ENCODE results near the gene LAMA2. TPM values are rescaled to one million over a fixed set of nuclear protein-coding genes. Genes with fewer than 3 reads are reported as not detected.

The LAMA2 gene
- total and polyA plus RNA-seq, 7 donors, result 0.46 to 131 (median 59.6) TPM

- Histone ChIP-seq H3K4me1 (no peaks in the 10 kb centered on the region), H3K4me3 (no peak overlapping the region), H3K36me3 (no peaks in the 10 kb centered on the region), H3K9me3 (no peaks in the 10 kb centered on the region), H3K27me3 (no peaks in the 10 kb centered on the region), H3K27ac (no peak overlapping the region)
- intact Hi-C loops (cut with DNase I), result no loop called here
- WGBS, 2 donors, result 89 to 94% methylated on average over 2 of the region's 2 CpGs
- no peak for DNase-seq
- TF ChIP-seq EP300 (IDR thresholded peaks at IDR 0.05) (no peak), POLR2AphosphoS5 (IDR thresholded peaks at IDR 0.05) (no peak), POLR2A (IDR thresholded peaks at IDR 0.05) (no peak)
- TF ChIP-seq, protein P1, sequence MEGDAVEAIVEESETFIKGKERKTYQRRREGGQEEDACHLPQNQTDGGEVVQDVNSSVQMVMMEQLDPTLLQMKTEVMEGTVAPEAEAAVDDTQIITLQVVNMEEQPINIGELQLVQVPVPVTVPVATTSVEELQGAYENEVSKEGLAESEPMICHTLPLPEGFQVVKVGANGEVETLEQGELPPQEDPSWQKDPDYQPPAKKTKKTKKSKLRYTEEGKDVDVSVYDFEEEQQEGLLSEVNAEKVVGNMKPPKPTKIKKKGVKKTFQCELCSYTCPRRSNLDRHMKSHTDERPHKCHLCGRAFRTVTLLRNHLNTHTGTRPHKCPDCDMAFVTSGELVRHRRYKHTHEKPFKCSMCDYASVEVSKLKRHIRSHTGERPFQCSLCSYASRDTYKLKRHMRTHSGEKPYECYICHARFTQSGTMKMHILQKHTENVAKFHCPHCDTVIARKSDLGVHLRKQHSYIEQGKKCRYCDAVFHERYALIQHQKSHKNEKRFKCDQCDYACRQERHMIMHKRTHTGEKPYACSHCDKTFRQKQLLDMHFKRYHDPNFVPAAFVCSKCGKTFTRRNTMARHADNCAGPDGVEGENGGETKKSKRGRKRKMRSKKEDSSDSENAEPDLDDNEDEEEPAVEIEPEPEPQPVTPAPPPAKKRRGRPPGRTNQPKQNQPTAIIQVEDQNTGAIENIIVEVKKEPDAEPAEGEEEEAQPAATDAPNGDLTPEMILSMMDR (IDR thresholded peaks at IDR 0.05), result no peak
Observed at GRCh38 chr6:129269076-129269475, 386.1 kb downstream of the LAMA2 start.

DNA sequence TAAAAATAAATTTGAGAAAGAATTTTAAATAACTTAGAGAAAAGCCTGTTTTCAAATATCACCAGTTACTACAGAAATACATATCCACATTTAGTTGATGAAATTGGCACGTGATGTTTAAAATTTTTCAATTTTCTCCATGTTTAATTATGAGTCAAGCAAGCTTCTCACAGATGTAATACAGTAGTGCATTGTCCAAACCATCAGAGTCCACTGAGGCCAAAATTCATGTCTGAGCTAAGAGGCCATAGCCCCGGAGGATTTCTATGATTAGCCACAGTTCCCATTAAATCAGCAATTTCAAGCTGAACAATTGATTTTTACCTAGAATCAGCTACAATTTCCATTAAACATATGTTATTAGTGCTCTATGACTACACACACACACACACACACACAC, 387.0 kb downstream of the LAMA2 start:
- Histone ChIP-seq H3K36me3 (no peaks in the 10 kb centered on the region), H3K4me1 (no peaks in the 10 kb centered on the region), H3K9me3 (no peaks in the 10 kb centered on the region), H3K27ac (no peak overlapping the region), H3K4me3 (no peak overlapping the region), H3K27me3 (no peaks in the 10 kb centered on the region)
- no peak for DNase-seq
- intact Hi-C loops (cut with DNase I), result no loop called here
- 86 to 93% methylated on average over 2 of the region's 2 CpGs for WGBS, 2 donors
- TF ChIP-seq EP300 (IDR thresholded peaks at IDR 0.05) (no peak), POLR2A (IDR thresholded peaks at IDR 0.05) (no peak), POLR2AphosphoS5 (IDR thresholded peaks at IDR 0.05) (no peak)
- TF ChIP-seq, protein P1 (IDR thresholded peaks at IDR 0.05), result no peak

- Histone ChIP-seq H3K4me1 (no peaks in the 10 kb centered on the region), H3K36me3 (no peaks in the 10 kb centered on the region), H3K27me3 (no peaks in the 10 kb centered on the region), H3K4me3 (no peak overlapping the region), H3K9me3 (no peaks in the 10 kb centered on the region), H3K27ac (no peak overlapping the region)
- 83 to 88% methylated on average over 2 of the region's 2 CpGs for WGBS, 2 donors
- TF ChIP-seq POLR2AphosphoS5 (IDR thresholded peaks at IDR 0.05), result no peak
- no peak for TF ChIP-seq EP300 (IDR thresholded peaks at IDR 0.05)
- TF ChIP-seq POLR2A (IDR thresholded peaks at IDR 0.05), result no peak
- TF ChIP-seq, protein P1 (IDR thresholded peaks at IDR 0.05), result no peak
- no peak for DNase-seq
- intact Hi-C loops (cut with DNase I), result no loop called here
Observed at GRCh38 chr6:129270450-129270849, 387.5 kb downstream of the LAMA2 start.

DNA sequence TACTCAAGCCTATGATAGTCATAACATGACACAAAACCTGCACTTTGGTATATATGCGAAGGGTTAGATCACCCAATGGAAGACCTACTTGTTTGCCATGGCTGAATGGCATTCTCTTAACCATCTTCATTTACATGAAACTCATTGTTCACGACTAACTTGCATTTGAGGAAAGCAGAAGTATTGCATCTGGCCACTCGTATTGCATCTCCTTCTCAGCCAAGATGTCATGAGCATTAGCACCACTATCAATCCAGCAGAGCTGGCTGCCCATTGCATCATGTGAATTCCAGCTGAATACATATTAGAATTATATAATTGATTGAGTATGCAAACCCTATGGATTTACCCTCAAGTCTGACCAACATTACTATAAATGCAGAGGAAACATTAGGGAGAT, 390.2 kb downstream of the LAMA2 start:
- intact Hi-C loops (cut with DNase I), result no loop called here
- no peak overlapping the region for H3K27ac ChIP-seq
- no peaks in the 10 kb centered on the region for H3K36me3 ChIP-seq
- WGBS, 2 donors, result 78 to 89% methylated on average over 3 of the region's 3 CpGs
- no peaks in the 10 kb centered on the region for H3K9me3 ChIP-seq
- H3K4me1 ChIP-seq, result no peaks in the 10 kb centered on the region
- no peak for TF ChIP-seq POLR2AphosphoS5 (IDR thresholded peaks at IDR 0.05)
- no peak for TF ChIP-seq POLR2A (IDR thresholded peaks at IDR 0.05)
- TF ChIP-seq, protein P1 (IDR thresholded peaks at IDR 0.05), result no peak
- no peak for TF ChIP-seq EP300 (IDR thresholded peaks at IDR 0.05)
- no peaks in the 10 kb centered on the region for H3K27me3 ChIP-seq
- DNase-seq, result no peak
- H3K4me3 ChIP-seq, result no peak overlapping the region

DNA sequence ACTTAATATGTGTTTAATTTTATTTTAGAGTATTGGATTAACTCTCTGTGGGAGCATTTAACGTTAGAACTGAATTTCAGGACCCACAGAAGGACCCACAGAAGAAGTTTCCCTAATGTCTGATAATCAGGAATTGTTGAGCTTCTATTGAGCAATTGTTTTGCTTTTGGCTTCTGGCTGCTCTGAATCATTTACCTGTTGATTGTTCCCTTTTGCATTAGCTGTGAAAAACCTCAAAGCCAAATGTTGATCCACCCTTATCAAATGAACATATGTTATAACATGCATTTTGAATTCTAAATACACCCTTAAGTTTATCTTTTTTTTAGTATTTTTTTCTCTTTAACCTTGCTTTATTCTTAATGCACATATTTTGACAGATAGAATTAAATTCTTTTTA, 393.5 kb downstream of the LAMA2 start:
- WGBS, 2 donors, result 64 to 75% methylated on average over 1 of the region's 1 CpG
- no peaks in the 10 kb centered on the region for H3K9me3 ChIP-seq
- H3K36me3 ChIP-seq, result no peaks in the 10 kb centered on the region
- intact Hi-C loops (cut with DNase I), result no loop called here
- no peak for DNase-seq
- TF ChIP-seq, protein P1 (IDR thresholded peaks at IDR 0.05), result no peak
- TF ChIP-seq POLR2A (IDR thresholded peaks at IDR 0.05) (no peak), EP300 (IDR thresholded peaks at IDR 0.05) (no peak), POLR2AphosphoS5 (IDR thresholded peaks at IDR 0.05) (no peak)
- no peak overlapping the region for H3K27ac ChIP-seq
- H3K4me3 ChIP-seq, result no peak overlapping the region
- no peaks in the 10 kb centered on the region for H3K4me1 ChIP-seq
- no peaks in the 10 kb centered on the region for H3K27me3 ChIP-seq

Measured in sigmoid colon (tissue), 7 donors.